Thoracic aorta (tissue), 2 donors: Measurements from ENCODE around the gene CCL28. TPM values are rescaled to one million over a fixed set of nuclear protein-coding genes. Genes with fewer than 3 reads are reported as not detected.

ENCODE experiments used
- ATAC-seq: fragments of 150-250 bp; one replicate; pipeline ENCODE4 v1.8.0; 2017; ENCODE audit warnings: low read depth; ENCODE audit not compliant: insufficient number of reproducible peaks, low FRiP score
- DNase-seq: peaks from one replicate; pipeline ENCODE4 v3.0.0-alpha.2; 2020; ENCODE audit warnings: low spot score
- H3K27ac ChIP-seq, 2 donors: fragments of 200-600 bp; sonication (generic); 1 replicate in 1 of 2; 2 replicates in 1 of 2; pipeline ENCODE4 v1.5.1; 2016; ENCODE audit warnings: mild to moderate bottlenecking in 2 of 2, moderate library complexity in 2 of 2
- H3K27me3 ChIP-seq: fragments of 200-600 bp; sonication (generic); replicated peaks from 2 replicates; pipeline ENCODE4 v1.6.0; 2016; ENCODE audit warnings: mild to moderate bottlenecking; ENCODE audit not compliant: insufficient read depth
- H3K36me3 ChIP-seq: fragments of 200-600 bp; sonication (generic); one replicate; pipeline ENCODE4 v1.5.1; 2016
- H3K4me1 ChIP-seq, 2 donors: fragments of 200-600 bp; sonication (generic); 1 replicate in 1 of 2; 2 replicates in 1 of 2; pipeline versions ENCODE4 v1.5.1 to v1.6.0; 2016; ENCODE audit warnings: low read depth in 2 of 2, mild to moderate bottlenecking in 1 of 2; ENCODE audit not compliant: control insufficient read depth in 1 of 2
- H3K4me3 ChIP-seq: fragments of 200-600 bp; sonication (generic); 2 replicates; pipeline ENCODE4 v1.5.1; 2016; ENCODE audit warnings: mild to moderate bottlenecking
- H3K9me3 ChIP-seq: fragments of 200-600 bp; sonication (generic); 2 replicates; pipeline ENCODE4 v1.5.1; 2016
- total RNA-seq, 2 donors: library from RNA; depleted of rRNA; stranded (reverse); fragments of >200 nt; gene quantifications; one replicate each; pipeline versions ENCODE4 v1.1.0 to v1.2.3, GENCODE V29; 2016
- TF ChIP-seq, protein P1 (sequence below): fragments of 200-600 bp; sonication (generic); IDR thresholded peaks from one replicate; pipeline ENCODE4 v1.5.1; 2019; ENCODE audit warnings: antibody characterized with exemption

Gene CCL28
- total RNA-seq, 2 donors from 2014 or later = 4.3 to 24.2 TPM

DNA sequence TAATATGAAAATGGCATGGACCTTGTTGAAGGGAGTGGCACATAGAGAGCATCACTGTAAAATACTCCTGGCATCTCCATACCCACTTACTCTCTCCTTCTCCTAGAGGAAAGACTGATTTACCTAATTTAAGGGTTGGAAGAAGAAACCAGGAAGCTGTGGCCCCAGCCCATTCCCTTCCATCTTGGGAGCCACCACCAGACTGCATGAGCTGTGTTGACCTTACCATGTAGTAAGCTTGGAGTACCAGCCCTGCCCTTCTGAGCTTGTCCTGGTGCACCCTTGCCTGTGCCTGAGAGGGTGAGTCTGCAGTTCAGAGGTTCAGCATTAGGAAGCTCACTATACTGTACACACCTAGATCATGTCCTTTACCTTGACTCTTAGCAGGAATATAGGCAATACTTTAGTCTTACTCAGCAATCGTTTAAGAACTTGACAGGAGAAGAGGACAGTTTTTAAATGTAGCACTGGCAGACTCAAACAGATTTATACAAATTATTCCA lies 63.3 kb downstream of the CCL28 start:
- no peak for ATAC-seq
- Histone ChIP-seq H3K4me3 (no peak overlapping the region), H3K36me3 (no peaks in the 10 kb centered on the region), H3K9me3 (no peaks in the 10 kb centered on the region), H3K27ac (no peak overlapping the region), H3K27me3 (no peaks in the 10 kb centered on the region), H3K4me1 (no peaks in the 10 kb centered on the region)
- DNase-seq = no peak
- TF ChIP-seq, protein P1, sequence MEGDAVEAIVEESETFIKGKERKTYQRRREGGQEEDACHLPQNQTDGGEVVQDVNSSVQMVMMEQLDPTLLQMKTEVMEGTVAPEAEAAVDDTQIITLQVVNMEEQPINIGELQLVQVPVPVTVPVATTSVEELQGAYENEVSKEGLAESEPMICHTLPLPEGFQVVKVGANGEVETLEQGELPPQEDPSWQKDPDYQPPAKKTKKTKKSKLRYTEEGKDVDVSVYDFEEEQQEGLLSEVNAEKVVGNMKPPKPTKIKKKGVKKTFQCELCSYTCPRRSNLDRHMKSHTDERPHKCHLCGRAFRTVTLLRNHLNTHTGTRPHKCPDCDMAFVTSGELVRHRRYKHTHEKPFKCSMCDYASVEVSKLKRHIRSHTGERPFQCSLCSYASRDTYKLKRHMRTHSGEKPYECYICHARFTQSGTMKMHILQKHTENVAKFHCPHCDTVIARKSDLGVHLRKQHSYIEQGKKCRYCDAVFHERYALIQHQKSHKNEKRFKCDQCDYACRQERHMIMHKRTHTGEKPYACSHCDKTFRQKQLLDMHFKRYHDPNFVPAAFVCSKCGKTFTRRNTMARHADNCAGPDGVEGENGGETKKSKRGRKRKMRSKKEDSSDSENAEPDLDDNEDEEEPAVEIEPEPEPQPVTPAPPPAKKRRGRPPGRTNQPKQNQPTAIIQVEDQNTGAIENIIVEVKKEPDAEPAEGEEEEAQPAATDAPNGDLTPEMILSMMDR = no peak

DNA sequence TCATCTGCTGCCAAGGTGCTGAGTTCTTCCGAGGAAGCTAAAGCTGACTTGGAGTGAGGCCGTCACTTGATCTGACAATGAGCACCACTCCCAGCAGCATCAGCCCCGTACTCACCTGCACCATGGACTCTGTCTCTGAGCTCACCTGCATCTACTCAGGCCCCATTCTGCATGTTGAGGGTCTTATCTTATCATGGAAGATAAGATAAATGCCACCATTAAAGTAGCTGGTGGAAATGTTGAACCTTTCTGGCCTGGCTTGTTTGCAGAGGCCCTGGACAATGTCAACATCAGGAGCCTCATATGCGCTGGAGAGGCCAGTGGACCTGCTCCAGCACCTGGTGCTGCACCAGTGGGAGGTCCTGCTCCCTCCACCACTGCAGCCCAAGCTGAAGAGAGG lies 64.0 kb downstream of the CCL28 start:
- Histone ChIP-seq H3K4me1 (no peaks in the 10 kb centered on the region), H3K36me3 (no peaks in the 10 kb centered on the region), H3K4me3 (no peak overlapping the region), H3K27ac (no peak overlapping the region), H3K27me3 (no peaks in the 10 kb centered on the region), H3K9me3 (no peaks in the 10 kb centered on the region)
- TF ChIP-seq, protein P1 = no peak
- DNase-seq (no peak), ATAC-seq (no peak)

DNA sequence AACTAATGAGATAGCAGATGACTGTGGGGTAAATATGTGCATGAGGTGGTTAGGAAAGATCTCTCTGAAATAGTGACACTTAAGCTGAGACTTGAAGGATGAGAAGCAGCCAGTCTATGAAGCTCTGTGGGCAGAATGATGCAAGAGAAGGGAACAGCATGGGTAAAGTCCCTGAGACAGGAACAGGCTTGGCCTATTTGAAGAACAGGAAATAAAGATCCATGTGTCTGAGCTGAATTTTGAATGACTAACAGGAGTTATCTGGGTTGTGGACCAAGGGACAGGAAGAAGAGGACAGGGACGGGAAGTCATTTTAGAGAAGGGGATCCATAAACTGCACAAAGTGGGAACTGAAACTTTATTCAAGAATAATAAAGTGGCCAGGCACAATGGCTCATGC lies 73.3 kb downstream of the CCL28 start:
- H3K4me1 ChIP-seq = no peaks in the 10 kb centered on the region
- H3K27me3 ChIP-seq = no peaks in the 10 kb centered on the region
- no peaks in the 10 kb centered on the region for H3K36me3 ChIP-seq
- no peak overlapping the region for H3K4me3 ChIP-seq
- ATAC-seq = no peak
- peaks cover 12% of the 10 kb centered on the region for H3K9me3 ChIP-seq
- TF ChIP-seq, protein P1 = no peak
- no peak for DNase-seq
- H3K27ac ChIP-seq = no peak overlapping the region

DNA sequence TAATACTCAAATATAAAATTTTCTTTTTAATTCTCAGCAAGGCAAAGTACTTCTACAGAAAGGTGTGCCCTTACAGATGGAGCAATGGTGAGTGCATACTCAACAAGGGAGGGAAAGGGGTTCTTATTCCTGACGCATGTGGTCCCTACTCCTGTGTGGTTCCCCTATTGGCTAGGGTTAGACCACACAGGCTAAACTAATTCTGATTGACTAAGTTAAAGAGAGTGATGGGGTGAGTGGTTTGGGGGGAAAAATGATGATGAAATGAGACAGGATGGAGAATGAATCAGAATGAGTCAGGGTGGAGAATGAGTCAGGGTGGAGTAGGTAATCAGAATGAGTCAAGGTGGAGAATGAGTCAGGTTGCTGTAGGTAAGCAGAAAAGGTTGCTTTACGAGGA lies 76.0 kb downstream of the CCL28 start:
- no peak for DNase-seq
- Histone ChIP-seq H3K36me3 (no peaks in the 10 kb centered on the region), H3K4me1 (no peaks in the 10 kb centered on the region), H3K27me3 (no peaks in the 10 kb centered on the region), H3K4me3 (no peak overlapping the region), H3K9me3 (peaks cover 12% of the 10 kb centered on the region), H3K27ac (no peak overlapping the region)
- TF ChIP-seq, protein P1 = no peak
- no peak for ATAC-seq

DNA sequence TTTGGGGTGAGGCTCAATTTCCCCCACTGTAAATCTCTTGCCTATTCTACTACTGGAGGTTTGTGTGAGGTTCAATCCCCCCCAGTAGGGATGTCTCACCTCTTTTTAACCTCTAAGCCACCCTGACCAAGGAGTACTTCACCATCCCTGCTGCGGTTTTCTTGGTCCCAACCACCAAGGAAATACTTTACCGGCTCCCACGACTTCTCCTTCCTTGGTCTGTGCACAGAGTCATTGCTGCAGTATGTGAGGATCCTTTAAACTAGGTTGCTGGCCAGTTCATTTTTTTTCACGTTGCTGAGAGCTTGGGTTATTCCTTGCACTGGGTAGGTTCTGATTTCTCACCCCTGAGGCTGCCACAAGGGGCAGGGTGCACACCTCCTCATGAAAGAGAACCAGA lies 76.5 kb downstream of the CCL28 start:
- ATAC-seq (no peak), DNase-seq (no peak)
- Histone ChIP-seq H3K27me3 (no peaks in the 10 kb centered on the region), H3K27ac (no peak overlapping the region), H3K4me3 (no peak overlapping the region), H3K4me1 (no peaks in the 10 kb centered on the region), H3K36me3 (no peaks in the 10 kb centered on the region), H3K9me3 (peaks cover 12% of the 10 kb centered on the region)
- TF ChIP-seq, protein P1 = no peak
